GM12874 (cell line): ENCODE measurements around the gene SH3YL1.

ENCODE experiments used
- TF ChIP-seq, protein P1 (sequence below): IDR thresholded peaks from 2 replicates; pipeline ENCODE4 v1.5.1; 2011; ENCODE audit warnings: low read depth, mild to moderate bottlenecking, control low read depth, low read length, moderate library complexity; ENCODE audit not compliant: insufficient read depth

Gene SH3YL1

GRCh38 chr2:196406-196805, 67.4 kb downstream of the SH3YL1 start:
- TF ChIP-seq, protein P1, sequence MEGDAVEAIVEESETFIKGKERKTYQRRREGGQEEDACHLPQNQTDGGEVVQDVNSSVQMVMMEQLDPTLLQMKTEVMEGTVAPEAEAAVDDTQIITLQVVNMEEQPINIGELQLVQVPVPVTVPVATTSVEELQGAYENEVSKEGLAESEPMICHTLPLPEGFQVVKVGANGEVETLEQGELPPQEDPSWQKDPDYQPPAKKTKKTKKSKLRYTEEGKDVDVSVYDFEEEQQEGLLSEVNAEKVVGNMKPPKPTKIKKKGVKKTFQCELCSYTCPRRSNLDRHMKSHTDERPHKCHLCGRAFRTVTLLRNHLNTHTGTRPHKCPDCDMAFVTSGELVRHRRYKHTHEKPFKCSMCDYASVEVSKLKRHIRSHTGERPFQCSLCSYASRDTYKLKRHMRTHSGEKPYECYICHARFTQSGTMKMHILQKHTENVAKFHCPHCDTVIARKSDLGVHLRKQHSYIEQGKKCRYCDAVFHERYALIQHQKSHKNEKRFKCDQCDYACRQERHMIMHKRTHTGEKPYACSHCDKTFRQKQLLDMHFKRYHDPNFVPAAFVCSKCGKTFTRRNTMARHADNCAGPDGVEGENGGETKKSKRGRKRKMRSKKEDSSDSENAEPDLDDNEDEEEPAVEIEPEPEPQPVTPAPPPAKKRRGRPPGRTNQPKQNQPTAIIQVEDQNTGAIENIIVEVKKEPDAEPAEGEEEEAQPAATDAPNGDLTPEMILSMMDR, result no peak

- TF ChIP-seq, protein P1, result no peak
These were observed 67.9 kb downstream of the SH3YL1 start for GRCh38 chr2:195932-196331.

GRCh38 chr2:193141-193671, 70.6 kb downstream of the SH3YL1 start:
- TF ChIP-seq, protein P1, result no peak

GRCh38 chr2:191311-192190, 72.3 kb downstream of the SH3YL1 start:
- TF ChIP-seq, protein P1, result no peak

DNA sequence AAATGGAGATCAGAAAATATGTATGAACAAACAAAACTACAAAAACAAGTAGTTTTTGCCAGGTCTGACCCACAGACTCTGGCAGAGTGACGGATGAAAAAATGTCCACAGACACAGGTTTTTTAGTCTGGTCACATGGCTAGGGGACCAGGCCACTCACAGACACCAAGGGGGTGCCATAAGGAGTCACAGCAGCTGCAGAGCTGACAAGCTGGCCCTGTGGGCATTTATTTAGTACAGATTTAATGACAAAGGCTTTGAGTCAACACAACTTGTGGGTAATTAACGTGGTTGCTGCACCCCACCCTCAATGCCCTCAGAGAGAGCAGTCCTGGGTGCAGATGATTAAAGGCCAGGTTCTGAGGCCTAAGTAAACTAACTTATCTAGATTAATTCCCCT, 76.0 kb downstream of the SH3YL1 start:
- TF ChIP-seq, protein P1, result no peak

DNA sequence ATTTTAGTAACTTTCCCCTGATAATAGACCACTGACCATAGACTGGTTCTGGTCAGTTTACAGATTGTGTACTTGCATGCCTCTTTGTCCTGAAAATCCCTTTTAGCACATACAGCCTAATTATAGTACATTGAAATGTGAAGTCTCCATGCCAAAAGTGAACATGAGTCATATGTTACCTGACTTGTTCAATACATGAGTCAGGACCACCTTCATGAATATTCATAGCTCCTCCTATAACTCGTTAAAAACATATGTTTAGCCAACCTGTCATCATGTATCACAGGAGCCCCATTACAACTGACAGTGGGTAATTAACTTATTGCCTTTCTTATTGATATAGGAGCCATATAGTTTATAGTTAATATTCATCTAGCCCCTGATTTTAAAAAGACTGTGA, 78.6 kb downstream of the SH3YL1 start:
- TF ChIP-seq, protein P1, result no peak

GRCh38 chr2:184695-185094, 79.1 kb downstream of the SH3YL1 start:
- TF ChIP-seq, protein P1, result no peak
